Activated gamma-delta T cell treated with Interleukin-2 at 50 U/mL for 16 hours (primary cell): ENCODE measurements around the gene PUS3.
"Not testable (repeated sequence)": the region's sequence is repeated elsewhere in the genome, so short reads cannot be mapped to it uniquely, and the experiment has no call there.

Source experiments
- DNase-seq: peaks from one replicate; pipeline ENCODE4 v3.0.0-alpha.2; 2020

PUS3 gene

DNA sequence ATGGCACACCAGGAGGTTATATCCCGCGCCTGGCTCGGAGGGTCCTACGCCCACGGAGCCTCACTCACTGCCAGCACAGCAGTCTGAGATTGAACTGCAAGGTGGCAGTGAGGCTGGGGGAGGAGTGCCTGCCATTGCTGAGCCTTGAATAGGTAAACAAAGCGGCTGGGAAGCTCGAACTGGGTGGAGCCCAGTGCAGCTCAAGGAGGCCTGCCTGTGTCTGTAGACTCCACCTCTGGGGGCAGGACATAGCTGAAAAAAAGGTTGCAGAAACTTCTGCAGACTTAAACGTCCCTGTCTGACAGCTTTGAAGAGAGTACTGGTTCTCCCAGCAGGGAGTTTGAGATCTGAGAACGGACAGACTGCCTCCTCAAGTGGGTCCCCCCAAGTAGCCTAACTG lies 45.3 kb downstream of the PUS3 start:
- DNase-seq = not testable (repeated sequence)

DNA sequence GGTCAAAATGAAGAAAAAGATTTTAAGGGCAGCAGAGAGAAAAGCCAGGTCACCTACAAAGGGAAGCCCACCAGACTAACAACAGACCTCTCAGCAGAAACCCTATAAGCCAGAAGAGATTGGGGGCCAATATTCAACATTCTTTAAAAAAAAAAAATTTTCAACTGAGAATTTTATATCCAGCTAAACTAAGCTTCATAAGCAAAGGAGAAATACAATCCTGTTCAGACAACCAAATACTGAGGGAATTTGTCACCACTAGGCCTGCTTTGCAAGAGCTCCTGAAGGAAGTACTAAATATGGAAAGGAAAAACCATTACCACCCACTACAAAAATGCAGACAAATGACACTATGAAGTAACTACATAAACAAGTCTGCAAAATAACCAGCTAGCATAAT lies 56.8 kb downstream of the PUS3 start:
- DNase-seq = no peak
